D721Med (cell line): ENCODE measurements around the gene MYH10.

Experiments used
- DNase-seq: peaks from one replicate; pipeline ENCODE4 v3.0.0; 2011; ENCODE audit warnings: low spot score; ENCODE audit not compliant: insufficient read length
- FAIRE-seq: peaks from 2 replicates; lab custom pipeline; 2011; peaks lifted over from hg19 to GRCh38; lab: Jason Lieb, UNC
- CTCF ChIP-seq: IDR thresholded peaks from 2 replicates; pipeline ENCODE4 v1.5.1; 2012; ENCODE audit warnings: mild to moderate bottlenecking, control low read depth; ENCODE audit not compliant: insufficient read depth; ENCODE audit errors: missing control alignments

The MYH10 gene

DNA sequence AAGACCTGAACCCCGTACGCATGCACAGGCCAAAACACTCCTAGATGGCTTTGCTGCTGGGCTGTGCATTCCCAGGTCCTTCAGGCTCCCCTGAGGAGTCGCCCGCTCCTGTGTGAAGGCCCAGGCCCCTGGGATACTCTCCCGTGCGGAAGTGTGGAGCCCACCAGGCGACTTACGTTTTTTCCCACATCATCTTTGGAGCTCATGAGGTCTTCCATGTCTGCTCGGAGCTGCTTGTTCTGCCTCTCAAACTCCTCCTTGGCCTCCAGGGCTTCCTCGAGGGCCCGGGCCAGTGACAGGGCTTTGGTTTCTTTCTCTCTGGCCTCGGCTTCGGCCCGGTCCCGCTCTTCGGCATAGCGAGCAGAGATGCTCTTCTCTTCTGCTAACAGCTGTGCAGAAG lies 138.4 kb downstream of the MYH10 start:
- FAIRE-seq (no peak), DNase-seq (no peak)
- TF ChIP-seq CTCF, result no peak

GRCh38 chr17:8490256-8491023 lies 140.1 kb downstream of the MYH10 start:
- TF ChIP-seq CTCF, result no peak
- DNase-seq, result no peak
- no peak for FAIRE-seq

- no peak for TF ChIP-seq CTCF
- FAIRE-seq, result no peak
- DNase-seq, result no peak
Measured at GRCh38 chr17:8489841-8490240, 140.7 kb downstream of the MYH10 start.

GRCh38 chr17:8488901-8489300 lies 141.6 kb downstream of the MYH10 start:
- no peak for DNase-seq
- no peak for FAIRE-seq

DNA sequence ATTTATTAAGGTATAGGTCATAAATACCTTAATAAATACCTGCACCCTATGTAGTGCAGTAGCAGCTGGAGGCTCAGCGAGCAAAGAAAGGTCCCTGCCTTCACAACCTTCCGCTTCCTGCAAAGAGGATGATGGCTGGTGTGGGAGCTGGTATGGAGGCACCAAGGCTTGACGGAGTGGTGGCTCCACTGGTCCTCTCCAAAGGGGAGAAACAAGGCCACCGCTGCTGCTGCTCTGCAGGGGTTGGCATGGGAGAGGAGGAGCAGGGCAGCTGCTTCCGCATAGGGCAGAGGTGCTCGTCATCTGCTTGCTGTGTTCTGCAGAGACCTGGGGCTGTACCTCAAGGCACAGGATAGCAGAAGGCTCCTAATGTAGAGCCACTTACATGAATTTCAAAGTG lies 142.0 kb downstream of the MYH10 start:
- no peak for TF ChIP-seq CTCF
- FAIRE-seq, result no peak
- DNase-seq, result no peak

More at GRCh38 chr17:8488901-8489300, 141.6 kb downstream of the MYH10 start:
- no peak for TF ChIP-seq CTCF

- FAIRE-seq, result no peak
- no peak for DNase-seq
- no peak for TF ChIP-seq CTCF
Measured at GRCh38 chr17:8487743-8488142, 142.8 kb downstream of the MYH10 start.

- TF ChIP-seq CTCF, result no peak
- no peak for DNase-seq
- no peak for FAIRE-seq
Measured at GRCh38 chr17:8487130-8487645, 143.3 kb downstream of the MYH10 start.
